Measurements from ENCODE around the gene SOAT2. TPM values are rescaled to one million over a fixed set of nuclear protein-coding genes. Genes with fewer than 3 reads are reported as not detected.
"Not testable (repeated sequence)": the region's sequence is repeated elsewhere in the genome, so short reads cannot be mapped to it uniquely, and the experiment has no call there.

Gene SOAT2
- total RNA-seq, 1 donor from 2014 or later: not detected

DNA sequence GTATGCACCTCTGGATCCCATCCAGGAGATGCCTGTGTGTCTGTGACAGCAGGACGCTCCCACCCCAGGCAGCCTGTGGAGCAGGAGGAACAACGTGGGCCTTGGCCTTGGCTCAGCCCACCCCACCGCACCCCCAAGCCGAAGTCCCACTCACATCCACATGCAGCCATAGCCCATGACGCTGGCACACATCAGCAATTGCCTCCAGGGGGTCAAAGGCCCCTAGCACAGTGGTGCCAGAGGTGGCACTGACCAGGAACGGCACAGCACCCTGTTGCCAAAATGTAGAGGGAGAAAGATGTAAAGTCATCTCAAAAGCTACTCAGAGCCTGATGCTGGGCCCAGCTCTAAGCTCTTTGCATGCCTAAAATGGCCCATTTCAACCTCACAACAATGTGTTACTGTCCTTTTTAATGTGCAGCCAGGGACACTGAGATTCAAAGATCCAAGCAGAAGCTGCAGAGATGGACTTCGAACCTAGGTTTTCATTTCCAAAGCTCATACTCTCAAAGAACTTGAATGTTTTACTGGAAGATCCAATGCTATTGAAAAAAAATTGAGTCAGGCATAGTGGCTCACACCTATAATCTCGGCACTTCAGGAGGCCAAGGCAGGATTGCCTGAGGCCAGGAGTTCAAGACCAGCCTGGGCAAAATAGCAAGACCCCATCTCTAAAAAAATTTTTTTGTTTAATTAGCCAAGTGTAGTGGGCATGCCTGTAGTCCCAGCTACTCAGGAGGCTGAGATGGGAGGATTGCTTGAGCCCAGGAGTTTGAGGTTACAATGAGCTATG lies 58.0 kb downstream of the SOAT2 start:
- no peaks in the 10 kb centered on the region for H3K9me3 Mint-ChIP-seq
- DNase-seq (ENCODE audit: low spot score): no peak
- H3K4me1 Mint-ChIP-seq (ENCODE audit: low read depth): peaks cover 7% of the 10 kb centered on the region
- intact Hi-C loops (cut with micrococcal nuclease): no loop called here
- H3K36me3 Mint-ChIP-seq (ENCODE audit: low read depth): no peaks in the 10 kb centered on the region
- no peak overlapping the region for H3K4me3 Mint-ChIP-seq (ENCODE audit: low read depth)
- H3K27me3 Mint-ChIP-seq (ENCODE audit: low read depth): no peaks in the 10 kb centered on the region
- no peak overlapping the region for H3K27ac Mint-ChIP-seq

DNA sequence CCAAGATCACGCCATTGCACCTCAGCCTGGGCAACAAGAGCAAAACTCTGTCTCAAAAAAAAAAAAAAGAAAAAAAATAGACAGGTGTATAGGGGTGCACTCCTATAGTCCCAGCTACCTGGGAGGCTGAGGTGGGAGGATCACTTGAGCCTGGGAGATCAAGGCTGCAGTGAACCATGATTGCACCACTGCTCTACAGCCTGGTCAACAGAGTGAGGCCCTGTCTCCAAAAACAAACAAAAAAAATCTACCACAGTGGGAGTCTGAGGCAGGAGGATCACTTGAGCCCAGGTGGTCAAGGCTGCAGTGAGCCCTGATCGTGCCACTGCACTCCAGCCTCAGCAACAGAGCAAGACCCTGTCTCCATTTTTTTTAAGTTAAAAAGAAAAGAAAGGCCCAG lies 59.7 kb downstream of the SOAT2 start:
- H3K4me3 Mint-ChIP-seq (ENCODE audit: low read depth); H3K36me3 Mint-ChIP-seq (ENCODE audit: low read depth); H3K27ac Mint-ChIP-seq; H3K27me3 Mint-ChIP-seq (ENCODE audit: low read depth); DNase-seq (ENCODE audit: low spot score); intact Hi-C loops (cut with micrococcal nuclease); H3K9me3 Mint-ChIP-seq; H3K4me1 Mint-ChIP-seq (ENCODE audit: low read depth): not testable (repeated sequence)

DNA sequence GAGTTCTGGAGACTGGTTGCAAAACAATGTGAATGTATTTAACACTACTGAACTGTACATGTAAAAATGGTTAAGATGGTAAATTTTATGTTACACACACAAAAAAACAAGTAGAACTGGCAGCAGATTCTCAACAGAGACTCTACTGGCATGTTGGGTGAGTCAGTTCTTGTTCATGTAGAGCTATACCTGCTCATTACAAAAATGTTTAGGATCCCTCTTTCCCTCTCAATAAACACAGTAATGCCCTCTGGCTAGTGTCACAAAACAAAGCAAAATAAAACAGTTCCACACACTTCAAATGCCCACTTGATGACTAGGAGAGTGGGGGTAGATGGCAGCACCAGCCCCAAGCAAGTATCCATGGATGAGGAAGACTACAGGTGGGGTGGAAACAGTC lies 63.6 kb downstream of the SOAT2 start:
- DNase-seq (ENCODE audit: low spot score): no peak
- Mint-ChIP-seq H3K27me3 (ENCODE audit: low read depth) (no peaks in the 10 kb centered on the region), H3K9me3 (no peaks in the 10 kb centered on the region), H3K36me3 (ENCODE audit: low read depth) (no peaks in the 10 kb centered on the region), H3K27ac (no peak overlapping the region), H3K4me3 (ENCODE audit: low read depth) (no peak overlapping the region), H3K4me1 (ENCODE audit: low read depth) (no peaks in the 10 kb centered on the region)
- intact Hi-C loops (cut with micrococcal nuclease): no loop called here

DNA sequence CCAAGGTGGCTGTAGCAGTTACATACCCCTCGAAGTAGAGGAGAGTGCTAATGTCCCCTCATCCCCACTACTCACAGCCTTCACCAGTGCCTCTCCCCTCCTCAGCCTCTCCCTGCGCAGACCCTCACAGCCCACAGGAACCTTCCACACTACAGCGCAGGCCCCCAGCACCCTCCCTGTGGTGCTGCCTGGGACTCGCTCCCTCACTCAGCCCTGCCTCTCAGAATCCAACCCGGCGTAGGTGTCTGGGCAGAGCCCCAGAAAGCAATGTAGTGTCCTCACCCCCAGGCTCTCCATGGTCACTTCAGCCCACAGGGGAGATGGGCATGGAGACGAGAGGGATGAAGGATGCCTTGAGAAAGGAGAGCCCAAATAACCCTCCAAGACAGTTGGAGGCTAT lies 66.4 kb downstream of the SOAT2 start:
- no peaks in the 10 kb centered on the region for H3K4me1 Mint-ChIP-seq (ENCODE audit: low read depth)
- no peak overlapping the region for H3K27ac Mint-ChIP-seq
- no peaks in the 10 kb centered on the region for H3K36me3 Mint-ChIP-seq (ENCODE audit: low read depth)
- no peak for DNase-seq (ENCODE audit: low spot score)
- no peak overlapping the region for H3K4me3 Mint-ChIP-seq (ENCODE audit: low read depth)
- no peaks in the 10 kb centered on the region for H3K27me3 Mint-ChIP-seq (ENCODE audit: low read depth)
- intact Hi-C loops (cut with micrococcal nuclease): no loop called here
- no peaks in the 10 kb centered on the region for H3K9me3 Mint-ChIP-seq

DNA sequence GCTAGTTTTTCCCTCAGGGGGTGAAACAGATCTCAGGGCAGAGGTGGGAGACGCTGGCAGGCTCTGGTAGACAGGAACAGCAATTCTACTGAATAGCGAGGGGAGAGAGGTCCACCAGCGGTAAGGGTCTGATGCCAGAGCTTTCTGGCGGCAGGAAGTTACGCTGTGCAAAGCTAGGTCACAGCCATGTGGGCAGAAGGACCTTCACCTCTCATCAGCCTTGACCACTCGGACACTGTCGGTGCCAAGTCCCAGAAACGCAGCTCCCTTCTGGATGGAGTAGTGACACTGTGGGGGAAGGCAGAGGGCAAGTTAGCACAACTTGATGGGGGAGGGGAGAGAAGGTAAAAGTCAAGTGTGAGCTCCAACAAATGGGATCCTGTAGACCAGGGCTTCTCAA lies 66.9 kb downstream of the SOAT2 start:
- no peak overlapping the region for H3K27ac Mint-ChIP-seq
- DNase-seq (ENCODE audit: low spot score): no peak
- peaks cover 3% of the 10 kb centered on the region for H3K4me1 Mint-ChIP-seq (ENCODE audit: low read depth)

GRCh38 chr12:53170876-53171724 lies 67.8 kb downstream of the SOAT2 start:
- intact Hi-C loops (cut with micrococcal nuclease): no loop called here
- Mint-ChIP-seq H3K9me3 (no peaks in the 10 kb centered on the region), H3K4me1 (ENCODE audit: low read depth) (peaks cover 10% of the 10 kb centered on the region), H3K36me3 (ENCODE audit: low read depth) (no peaks in the 10 kb centered on the region), H3K27ac (no peak overlapping the region), H3K4me3 (ENCODE audit: low read depth) (no peak overlapping the region), H3K27me3 (ENCODE audit: low read depth) (no peaks in the 10 kb centered on the region)
- DNase-seq (ENCODE audit: low spot score): no peak

More for the DNA sequence above, 66.9 kb downstream of the SOAT2 start:
- no peaks in the 10 kb centered on the region for H3K36me3 Mint-ChIP-seq (ENCODE audit: low read depth)
- intact Hi-C loops (cut with micrococcal nuclease): no loop called here
- H3K9me3 Mint-ChIP-seq: no peaks in the 10 kb centered on the region
- H3K27me3 Mint-ChIP-seq (ENCODE audit: low read depth): no peaks in the 10 kb centered on the region
- H3K4me3 Mint-ChIP-seq (ENCODE audit: low read depth): no peak overlapping the region

DNA sequence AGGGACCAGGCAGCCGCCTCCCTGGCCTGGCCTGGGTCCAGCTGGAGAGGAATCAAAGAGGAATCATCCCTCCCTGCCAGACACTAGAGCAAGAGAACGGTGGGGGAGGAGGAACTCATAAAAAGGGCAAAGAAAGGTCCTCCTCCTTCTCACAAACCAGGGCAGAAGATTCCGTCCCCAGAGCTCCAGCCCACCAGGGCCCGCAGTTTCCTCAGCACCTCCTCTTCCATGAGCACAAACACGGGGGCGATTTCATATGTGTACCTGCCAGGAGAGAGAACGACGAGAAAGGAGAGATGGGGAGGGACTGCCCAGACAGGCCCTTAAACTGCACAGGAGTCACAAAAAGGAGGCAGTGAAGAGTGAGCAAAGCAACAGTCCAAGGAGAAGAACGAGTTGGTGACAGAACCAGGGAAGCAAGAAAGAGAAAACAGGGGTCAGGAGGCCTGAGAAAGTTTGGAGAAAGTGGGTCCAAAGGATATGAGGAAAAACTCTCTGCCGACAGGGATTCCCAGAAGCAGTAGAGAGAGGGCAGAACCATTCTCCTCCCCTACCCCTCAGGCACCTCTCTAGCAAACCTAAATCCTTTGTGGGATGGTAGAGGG lies 68.5 kb downstream of the SOAT2 start:
- intact Hi-C loops (cut with micrococcal nuclease): no loop called here
- no peaks in the 10 kb centered on the region for H3K9me3 Mint-ChIP-seq
- peaks cover 10% of the 10 kb centered on the region for H3K4me1 Mint-ChIP-seq (ENCODE audit: low read depth)

DNA sequence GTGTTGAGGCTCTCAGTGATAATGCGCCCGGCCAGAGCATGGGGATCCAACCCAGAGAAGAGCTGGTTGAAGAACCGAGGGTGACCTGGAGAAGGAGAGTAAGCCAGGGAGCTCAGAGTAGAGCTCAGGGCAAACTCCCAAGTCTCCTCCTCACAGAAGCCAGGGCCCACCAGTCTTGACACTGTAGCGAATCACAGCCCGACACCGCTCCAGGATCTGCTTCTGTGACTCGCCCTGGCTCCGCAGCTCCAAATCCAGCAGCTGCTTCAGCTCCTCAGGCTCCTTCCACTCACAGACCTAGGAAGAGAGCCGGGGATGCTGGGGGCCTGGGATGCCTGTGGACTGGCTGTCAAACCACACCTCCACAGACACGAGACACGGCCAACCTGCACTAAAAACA lies 69.1 kb downstream of the SOAT2 start:
- Mint-ChIP-seq H3K36me3 (ENCODE audit: low read depth) (no peaks in the 10 kb centered on the region), H3K4me1 (ENCODE audit: low read depth) (peaks cover 10% of the 10 kb centered on the region), H3K27ac (no peak overlapping the region), H3K4me3 (ENCODE audit: low read depth) (no peak overlapping the region), H3K9me3 (no peaks in the 10 kb centered on the region), H3K27me3 (ENCODE audit: low read depth) (no peaks in the 10 kb centered on the region)
- intact Hi-C loops (cut with micrococcal nuclease): no loop called here
- DNase-seq (ENCODE audit: low spot score): no peak

More for the DNA sequence above, 68.5 kb downstream of the SOAT2 start:
- no peak overlapping the region for H3K4me3 Mint-ChIP-seq (ENCODE audit: low read depth)
- no peak overlapping the region for H3K27ac Mint-ChIP-seq
- no peaks in the 10 kb centered on the region for H3K36me3 Mint-ChIP-seq (ENCODE audit: low read depth)
- no peaks in the 10 kb centered on the region for H3K27me3 Mint-ChIP-seq (ENCODE audit: low read depth)
- no peak for DNase-seq (ENCODE audit: low spot score)

DNA sequence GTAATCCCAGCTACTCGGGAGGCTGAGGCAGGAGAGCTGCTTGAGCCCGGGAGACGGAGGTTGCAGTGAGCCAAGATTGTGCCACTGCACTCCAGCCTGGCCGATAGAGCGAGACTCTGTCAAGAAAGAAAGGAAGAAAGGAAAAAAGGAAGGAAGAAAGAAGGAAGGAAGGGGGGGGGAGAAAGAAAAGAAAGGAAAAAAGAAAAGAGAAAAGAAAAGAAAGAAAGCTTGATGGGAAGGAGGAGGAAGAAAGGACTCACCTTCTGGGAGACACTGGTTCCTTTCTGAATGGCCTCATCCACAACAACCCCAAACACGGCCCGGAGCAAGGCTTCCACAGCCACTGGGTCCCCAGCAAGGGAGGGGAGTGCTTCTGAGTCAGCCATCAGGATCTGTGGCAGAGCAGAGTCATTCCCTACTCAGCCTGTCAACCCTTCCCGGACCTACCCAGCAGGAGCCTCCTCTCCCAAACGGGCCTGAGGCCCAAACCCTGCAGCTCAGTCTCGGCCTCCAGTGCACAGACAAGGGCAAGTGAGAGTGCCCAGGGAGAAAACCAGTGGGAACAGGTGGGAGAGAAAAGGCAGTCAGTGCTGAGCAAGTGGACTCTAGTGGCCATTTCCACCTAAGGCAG lies 69.9 kb downstream of the SOAT2 start:
- DNase-seq (ENCODE audit: low spot score): no peak
- H3K9me3 Mint-ChIP-seq: no peaks in the 10 kb centered on the region
- H3K4me1 Mint-ChIP-seq (ENCODE audit: low read depth): peaks cover 10% of the 10 kb centered on the region
- H3K36me3 Mint-ChIP-seq (ENCODE audit: low read depth): no peaks in the 10 kb centered on the region
- no peak overlapping the region for H3K27ac Mint-ChIP-seq
- no peaks in the 10 kb centered on the region for H3K27me3 Mint-ChIP-seq (ENCODE audit: low read depth)
- intact Hi-C loops (cut with micrococcal nuclease): no loop called here
- no peak overlapping the region for H3K4me3 Mint-ChIP-seq (ENCODE audit: low read depth)

Other genes starting within 250 kb of the SOAT2 start
- gene KRT8, start 198.4 kb upstream of the SOAT2 start, total RNA-seq: 0.18 and 0.25 TPM in 2 replicates
- gene KRT18, start 154.4 kb upstream of the SOAT2 start, total RNA-seq: 1.3 and 1.9 TPM in 2 replicates
- gene EIF4B, start 97.0 kb upstream of the SOAT2 start, total RNA-seq: 474 and 503 TPM in 2 replicates
- 2.1 and 4.7 TPM in 2 replicates for gene TNS2, start 53.4 kb upstream of the SOAT2 start, total RNA-seq
- gene SPRYD3, start 24.1 kb upstream of the SOAT2 start, total RNA-seq: 35.1 and 36.2 TPM in 2 replicates
- 0.46 TPM in 1 of 2 replicates, not detected in the other for gene IGFBP6, start 5.8 kb upstream of the SOAT2 start, total RNA-seq
- gene ZNF740, start 77.2 kb downstream of the SOAT2 start, total RNA-seq: 44.9 and 45.5 TPM in 2 replicates
- 20.2 TPM in 2 replicates for gene CSAD, start 77.4 kb downstream of the SOAT2 start, total RNA-seq
- gene ITGB7, start 103.8 kb downstream of the SOAT2 start, total RNA-seq: 200 and 208 TPM in 2 replicates
- gene RARG, start 128.7 kb downstream of the SOAT2 start, total RNA-seq: 38.5 and 40.1 TPM in 2 replicates
- 72.6 and 75.3 TPM in 2 replicates for gene ESPL1, start 164.8 kb downstream of the SOAT2 start, total RNA-seq
- gene PFDN5, start 192.1 kb downstream of the SOAT2 start, total RNA-seq: 321 and 326 TPM in 2 replicates
- 87.2 and 99.0 TPM in 2 replicates for gene MYG1, start 196.2 kb downstream of the SOAT2 start, total RNA-seq
- 83.7 and 85.4 TPM in 2 replicates for gene AAAS, start 218.1 kb downstream of the SOAT2 start, total RNA-seq
- gene SP7, start 232.9 kb downstream of the SOAT2 start, total RNA-seq: 0.11 TPM in 1 of 2 replicates, not detected in the other